ENCODE measurements around the gene EGR4.

DNA sequence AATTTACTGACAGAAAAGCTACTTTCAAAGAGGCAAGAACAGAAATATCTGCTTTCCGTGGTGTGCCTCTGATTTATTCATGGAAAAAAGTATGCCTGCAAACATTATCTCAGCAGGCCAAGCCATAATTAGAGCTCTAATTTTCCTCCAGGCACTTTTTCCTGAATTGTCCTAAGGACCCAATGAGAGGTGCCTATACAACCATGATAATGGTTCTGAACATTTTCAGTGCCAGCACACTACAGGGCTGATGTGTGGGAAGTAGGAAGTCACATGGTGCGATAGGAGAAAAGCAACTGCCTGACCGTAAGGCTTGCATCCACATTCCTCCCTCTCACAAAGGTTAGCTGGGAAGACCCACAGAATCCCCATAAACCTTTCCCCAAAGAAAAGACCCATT lies 45.9 kb upstream of the EGR4 start:
- no peak for TF ChIP-seq ZNF384 (IDR thresholded peaks at IDR 0.05)
- no peak for TF ChIP-seq BHLHE40 (IDR thresholded peaks at IDR 0.05; ENCODE audit: borderline replicate concordance)
- TF ChIP-seq SP1 (IDR thresholded peaks at IDR 0.05), result no peak
- no peak for TF ChIP-seq HDGF (IDR thresholded peaks at IDR 0.05; ENCODE audit: borderline replicate concordance)
- TF ChIP-seq, protein P1, sequence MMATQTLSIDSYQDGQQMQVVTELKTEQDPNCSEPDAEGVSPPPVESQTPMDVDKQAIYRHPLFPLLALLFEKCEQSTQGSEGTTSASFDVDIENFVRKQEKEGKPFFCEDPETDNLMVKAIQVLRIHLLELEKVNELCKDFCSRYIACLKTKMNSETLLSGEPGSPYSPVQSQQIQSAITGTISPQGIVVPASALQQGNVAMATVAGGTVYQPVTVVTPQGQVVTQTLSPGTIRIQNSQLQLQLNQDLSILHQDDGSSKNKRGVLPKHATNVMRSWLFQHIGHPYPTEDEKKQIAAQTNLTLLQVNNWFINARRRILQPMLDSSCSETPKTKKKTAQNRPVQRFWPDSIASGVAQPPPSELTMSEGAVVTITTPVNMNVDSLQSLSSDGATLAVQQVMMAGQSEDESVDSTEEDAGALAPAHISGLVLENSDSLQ (IDR thresholded peaks at IDR 0.05), result peak; percentile 11; the same call in 1 of the 2 replicates
- no peak for TF ChIP-seq NFRKB (IDR thresholded peaks at IDR 0.05)
- no peak for TF ChIP-seq CTBP1 (IDR thresholded peaks at IDR 0.05; ENCODE audit: borderline replicate concordance)
- TF ChIP-seq SUZ12 (IDR thresholded peaks at IDR 0.05), result no peak
- TF ChIP-seq ELF4 (IDR thresholded peaks at IDR 0.05), result no peak
